SK-N-SH (cell line): Measurements from ENCODE around the gene COL4A2. TPM values are rescaled to one million over a fixed set of nuclear protein-coding genes. Genes with fewer than 3 reads are reported as not detected.

Experiments
- CTCF ChIA-PET: fragments of 300-600, 350-600 bp; formaldehyde crosslinking; extraction: SDS; loops from one replicate; lab custom pipeline; 2021; lab: Yijun Ruan, JAX
- POLR2A ChIA-PET: fragments of 350-600 bp; sonication (Branson Sonifier 250); formaldehyde crosslinking; extraction: SDS; loops from one replicate; lab custom pipeline; 2020; ENCODE audit warnings: antibody characterized with exemption, inconsistent platforms; lab: Yijun Ruan, JAX
- DNase-seq: peaks from one replicate; pipeline ENCODE4 v3.0.0; 2012
- H2AFZ ChIP-seq: fragments of 200-600 bp; sonication (generic); 2 replicates; pipeline ENCODE4 v1.8.1; 2016; ENCODE audit warnings: antibody characterized with exemption, mild to moderate bottlenecking, low read depth
- H3F3A ChIP-seq: fragments of 200-600 bp; sonication (generic); replicated peaks from 2 replicates; pipeline ENCODE3; 2016; ENCODE audit warnings: antibody characterized with exemption, mild to moderate bottlenecking; ENCODE audit not compliant: insufficient read depth
- H3K27ac ChIP-seq, 2 experiments: fragments of 200-500 bp in 1 of 2; fragments of 200-600 bp in 1 of 2; sonication (Bioruptor generic) in 1 of 2; sonication (generic), shearing (Covaris generic) in 1 of 2; 2 replicates each; pipeline versions ENCODE4 v1.5.1 to v1.6.1; 2014 to 2016; ENCODE audit warnings: low read depth in 2 of 2, inconsistent platforms in 1 of 2, low read length in 1 of 2, mild to moderate bottlenecking in 1 of 2, mixed read lengths in 1 of 2
- H3K27me3 ChIP-seq: fragments of 200-600 bp; sonication (generic), shearing (Covaris generic); 2 replicates; pipeline ENCODE4 v1.6.1; 2016; ENCODE audit warnings: mixed run types; ENCODE audit not compliant: insufficient read depth
- H3K36me3 ChIP-seq, 2 experiments: fragments of 200-500 bp in 1 of 2; fragments of 200-600 bp in 1 of 2; sonication (Bioruptor generic) in 1 of 2; sonication (generic) in 1 of 2; replicated peaks in 1 of 2; 2 replicates each; pipeline versions ENCODE3 to v1.5.1; 2014 to 2016; ENCODE audit warnings: low read length in 1 of 2, mild to moderate bottlenecking in 1 of 2; ENCODE audit not compliant: insufficient read depth in 2 of 2, control insufficient read depth in 1 of 2
- H3K4me1 ChIP-seq, 2 experiments: fragments of 200-500 bp in 1 of 2; fragments of 200-600 bp in 1 of 2; sonication (Bioruptor generic) in 1 of 2; sonication (generic), shearing (Covaris generic) in 1 of 2; 2 replicates each; pipeline versions ENCODE4 v1.5.1 to v1.6.1; 2014 to 2016; ENCODE audit warnings: low read depth in 1 of 2, low read length in 1 of 2, mixed run types in 1 of 2; ENCODE audit not compliant: insufficient read depth in 2 of 2, control insufficient read depth in 1 of 2
- H3K4me2 ChIP-seq: fragments of 200-600 bp; sonication (generic), shearing (Covaris generic); 2 replicates; pipeline ENCODE4 v1.6.1; 2017; ENCODE audit warnings: mixed run types
- H3K4me3 ChIP-seq, 2 experiments: fragments of 200-500 bp in 1 of 2; fragments of 200-600 bp in 1 of 2; sonication (Bioruptor generic) in 1 of 2; sonication (generic), shearing (Covaris generic) in 1 of 2; 2 replicates each; pipeline versions ENCODE4 v1.5.1 to v1.8.1; 2014 to 2016; ENCODE audit warnings: low read depth in 2 of 2, inconsistent platforms in 1 of 2, low read length in 1 of 2, mild to moderate bottlenecking in 1 of 2, mixed read lengths in 1 of 2, moderate library complexity in 1 of 2
- H3K79me2 ChIP-seq: fragments of 200-600 bp; sonication (generic); 2 replicates; pipeline ENCODE4 v1.8.1; 2017; ENCODE audit warnings: mild to moderate bottlenecking; ENCODE audit not compliant: insufficient read depth
- H3K9ac ChIP-seq: fragments of 200-600 bp; sonication (generic); 2 replicates; pipeline ENCODE4 v1.6.1; 2017; ENCODE audit warnings: mixed run types
- H3K9me2 ChIP-seq: fragments of 200-600 bp; sonication (generic); 2 replicates; pipeline ENCODE4 v1.6.1; 2017; ENCODE audit warnings: mixed run types
- H3K9me3 ChIP-seq: fragments of 200-600 bp; sonication (generic); 2 replicates; pipeline ENCODE4 v1.6.1; 2017; ENCODE audit warnings: mixed run types, mild to moderate bottlenecking, moderate library complexity
- H4K20me1 ChIP-seq: fragments of 200-600 bp; sonication (generic); 2 replicates; pipeline ENCODE4 v1.6.1; 2017; ENCODE audit warnings: mild to moderate bottlenecking, mixed run types; ENCODE audit not compliant: insufficient read depth
- CHD2 ChIP-seq: fragments of 150-350 bp; IDR thresholded peaks from 2 replicates; pipeline ENCODE4 v1.6.1; 2018; ENCODE audit warnings: low read length; ENCODE audit not compliant: partially characterized antibody
- EZH2phosphoT487 ChIP-seq: fragments of 200-600 bp; sonication (generic); IDR thresholded peaks from 2 replicates; pipeline ENCODE4 v1.6.1; 2017; ENCODE audit warnings: low read depth, mixed run types, mild to moderate bottlenecking, antibody characterized with exemption, moderate library complexity, borderline replicate concordance
- FOXJ3 ChIP-seq: sonication (generic); formaldehyde crosslinking; IDR thresholded peaks from 2 replicates; pipeline ENCODE4 v1.5.1; 2020; ENCODE audit warnings: mild to moderate bottlenecking, missing genetic modification reagents
- FOXM1 ChIP-seq: IDR thresholded peaks from 2 replicates; pipeline ENCODE4 v1.4.0; 2012; ENCODE audit warnings: low read depth, mild to moderate bottlenecking
- GATA2 ChIP-seq: sonication (generic); formaldehyde crosslinking; IDR thresholded peaks from 2 replicates; pipeline ENCODE4 v1.5.0; 2020; ENCODE audit warnings: mild to moderate bottlenecking, missing genetic modification reagents
- IRF3 ChIP-seq: fragments of 150-350 bp; IDR thresholded peaks from 2 replicates; pipeline ENCODE4 v1.6.1; 2016; ENCODE audit warnings: mild to moderate bottlenecking, low read depth, low read length
- MAX ChIP-seq: IDR thresholded peaks from 2 replicates; pipeline ENCODE4 v1.4.0; 2012; ENCODE audit warnings: low read depth
- MEF2A ChIP-seq: IDR thresholded peaks from 2 replicates; pipeline ENCODE4 v1.4.0; 2012; ENCODE audit warnings: low read depth, borderline replicate concordance
- NFIC ChIP-seq: IDR thresholded peaks from 2 replicates; pipeline ENCODE4 v1.4.0; 2012; ENCODE audit warnings: borderline replicate concordance
- RCOR1 ChIP-seq: fragments of 150-350 bp; IDR thresholded peaks from 2 replicates; pipeline ENCODE4 v1.6.1; 2017; ENCODE audit warnings: antibody characterized with exemption, low read length
- REST ChIP-seq: IDR thresholded peaks from 2 replicates; pipeline ENCODE4 v1.6.1; 2012; ENCODE audit warnings: mild to moderate bottlenecking, low read depth, low read length, moderate library complexity
- USF1 ChIP-seq: IDR thresholded peaks from 2 replicates; pipeline ENCODE4 v1.4.0; 2012; ENCODE audit warnings: low read depth, borderline replicate concordance
- WGBS: methylation state at CpG from one replicate; pipeline ENCODE4 v1.1.6; 2017; ENCODE audit warnings: low lambda C conversion rate; 5-methylcytosine and 5-hydroxymethylcytosine counted together
- polyA plus RNA-seq, 3 experiments: library from polyadenylated mRNA; depleted of rRNA; stranded (reverse); fragments of >200 nt; gene quantifications; 2 replicates each; pipeline ENCODE4 v1.2.3, GENCODE V29; 2012

Gene COL4A2
- polyA plus RNA-seq, 1 of the 3 experiments (the other 2 are of a cell fraction): 137 TPM

DNA sequence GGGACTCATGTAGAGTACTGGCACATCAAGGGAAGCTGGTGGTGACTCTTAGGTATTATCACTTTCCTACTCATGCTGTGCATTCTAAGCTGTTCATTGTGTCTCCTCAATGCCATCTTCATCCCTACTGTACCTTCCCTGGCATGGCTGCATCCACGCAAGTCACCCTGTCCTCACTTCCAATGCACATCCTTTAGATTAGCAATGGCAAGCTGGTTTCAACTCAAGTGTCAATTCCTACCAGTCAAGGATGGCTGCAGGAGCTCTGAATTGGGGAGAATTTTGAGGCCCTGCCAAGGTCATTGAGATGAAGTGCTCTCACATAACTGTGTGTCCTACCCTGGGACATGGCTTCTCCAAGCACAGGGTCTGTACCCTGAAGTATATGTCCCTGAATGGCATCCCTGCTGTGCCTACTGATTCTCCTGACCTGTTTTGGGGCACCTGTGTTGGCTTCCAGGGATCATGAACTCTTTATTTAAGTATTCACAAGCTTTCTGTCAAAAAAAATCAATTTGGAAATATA is 24.7 kb upstream of the COL4A2 start:
- Histone ChIP-seq H3K4me2 (no peak overlapping the region), H3K36me3 (no peaks in the 10 kb centered on the region), H3K27ac (no peak overlapping the region), H3F3A (peaks cover 7% of the 10 kb centered on the region), H3K9ac (no peak overlapping the region), H3K79me2 (peaks cover 92% of the 10 kb centered on the region), H2AFZ (no peak overlapping the region), H3K9me3 (no peaks in the 10 kb centered on the region), H4K20me1 (peaks cover 30% of the 10 kb centered on the region; the same call in 1 of the 2 replicates), H3K4me3 (no peak overlapping the region), H3K27me3 (no peaks in the 10 kb centered on the region), H3K4me1 (peaks cover 0 to 8% of the 10 kb centered on the region in 2 experiments; a peak in 1 of 4 replicates), H3K9me2 (no peaks in the 10 kb centered on the region)
- no peak for DNase-seq
- CTCF ChIA-PET: interaction anchor here (0.6 kb wide), 1 partner anchor 350 kb away, joined by 3 read pairs; no protein-coding TSS in a partner anchor
- WGBS: 100% methylated on average over 1 of the region's 1 CpG
- no peak for TF ChIP-seq EZH2phosphoT487
- TF ChIP-seq REST: no peak
- TF ChIP-seq CHD2: no peak
- no peak for TF ChIP-seq GATA2 (CRISPR knock-in tag)
- POLR2A ChIA-PET: no interaction called here

DNA sequence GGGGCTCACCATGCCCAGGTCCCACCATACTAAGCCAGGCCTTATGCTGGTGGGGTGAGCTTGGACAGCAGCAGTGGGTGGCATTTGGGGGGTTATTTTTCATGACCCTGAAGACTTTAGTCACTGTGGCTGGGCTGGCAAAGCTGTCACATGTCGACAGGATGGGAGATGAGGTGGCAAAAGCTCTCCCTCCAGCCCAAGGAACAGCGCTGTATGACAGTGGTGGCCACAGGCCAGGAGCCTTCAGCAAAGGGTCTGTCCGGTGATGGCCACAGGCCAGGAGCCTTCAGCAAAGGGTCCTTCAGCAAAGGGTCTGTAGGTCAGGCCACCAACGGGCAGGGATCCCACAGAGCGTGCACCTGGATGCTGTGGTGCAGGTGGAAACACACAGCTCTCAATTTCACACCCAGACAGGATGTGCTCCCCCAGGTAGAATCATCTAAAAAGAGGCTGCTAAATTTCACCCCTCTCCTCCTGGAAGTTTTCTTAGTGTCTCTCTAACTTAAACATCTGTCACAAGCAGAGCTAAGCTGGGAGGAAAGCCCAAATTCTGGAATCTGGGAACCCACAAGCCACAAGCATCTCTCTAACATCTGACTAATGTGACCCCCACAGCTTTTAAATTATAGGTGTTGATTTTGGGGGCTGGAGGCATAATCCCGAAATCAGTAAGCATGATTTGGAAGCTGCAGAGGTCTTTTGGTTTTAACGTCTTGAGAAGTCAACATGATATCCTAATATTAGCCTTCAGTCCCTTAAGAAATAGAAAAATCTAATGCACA is 23.2 kb upstream of the COL4A2 start:
- H3K36me3 ChIP-seq: no peaks in the 10 kb centered on the region
- no peak for DNase-seq
- ChIA-PET CTCF (interaction anchor here (1.2 kb wide), 1 partner anchor 14 kb away, joined by 3 read pairs; no protein-coding TSS in a partner anchor), POLR2A (no interaction called here)
- no peaks in the 10 kb centered on the region for H3K9me3 ChIP-seq
- H4K20me1 ChIP-seq: peaks cover 24% of the 10 kb centered on the region; the same call in 1 of the 2 replicates
- WGBS: 86% methylated on average over 2 of the region's 7 CpGs
- no peak overlapping the region for H3K27ac ChIP-seq
- TF ChIP-seq FOXM1: no peak
- no peak for TF ChIP-seq MEF2A
- no peak for TF ChIP-seq RCOR1
- TF ChIP-seq NFIC: no peak
- no peak for TF ChIP-seq IRF3
- no peak for TF ChIP-seq MAX
- no peak for TF ChIP-seq USF1
- no peak for TF ChIP-seq FOXJ3 (CRISPR knock-in tag)
- no peak overlapping the region for H3K9ac ChIP-seq
- H3K79me2 ChIP-seq: peaks cover 90% of the 10 kb centered on the region
- H3K9me2 ChIP-seq: no peaks in the 10 kb centered on the region
- H3K4me3 ChIP-seq: no peak overlapping the region
- H2AFZ ChIP-seq: no peak overlapping the region
- H3F3A ChIP-seq: peaks cover 12% of the 10 kb centered on the region
- no peak overlapping the region for H3K4me2 ChIP-seq
- peaks cover 0 to 6% of the 10 kb centered on the region in 2 experiments; a peak in 1 of 4 replicates for H3K4me1 ChIP-seq
- no peaks in the 10 kb centered on the region for H3K27me3 ChIP-seq
